MM.1S (cell line): ENCODE measurements around the gene DOK6.

Experiments used
- DNase-seq: peaks from one replicate; pipeline ENCODE4 v3.0.0-alpha.2; 2015
- H2AFZ ChIP-seq: fragments of 300-600 bp; sonication (generic); 2 replicates; pipeline ENCODE4 v1.6.0; 2016; ENCODE audit warnings: antibody characterized with exemption, low read length
- H3F3A ChIP-seq: fragments of 300-600 bp; sonication (generic); 2 replicates; pipeline ENCODE4 v1.6.1; 2016; ENCODE audit warnings: mild to moderate bottlenecking, antibody characterized with exemption, low read length, moderate library complexity, mixed read lengths; ENCODE audit not compliant: insufficient read depth
- H3K27ac ChIP-seq: fragments of 300-600 bp; sonication (generic); 2 replicates; pipeline ENCODE4 v1.5.1; 2016; ENCODE audit warnings: mild to moderate bottlenecking, low read length
- H3K27me3 ChIP-seq: fragments of 300-600 bp; sonication (generic); replicated peaks from 2 replicates; pipeline ENCODE4 v1.6.0; 2016; ENCODE audit warnings: low read length; ENCODE audit not compliant: insufficient read depth
- H3K36me3 ChIP-seq: fragments of 300-600 bp; sonication (generic); replicated peaks from 2 replicates; pipeline ENCODE4 v1.6.1; 2016; ENCODE audit warnings: mild to moderate bottlenecking, low read length, mixed read lengths; ENCODE audit not compliant: insufficient read depth
- H3K4me1 ChIP-seq: fragments of 300-600 bp; sonication (generic); 2 replicates; pipeline ENCODE4 v1.6.1; 2016; ENCODE audit warnings: low read length, mixed read lengths
- H3K4me2 ChIP-seq: fragments of 300-600 bp; sonication (generic); 2 replicates; pipeline ENCODE4 v1.6.0; 2016; ENCODE audit warnings: low read depth, low read length
- H3K4me3 ChIP-seq: fragments of 300-600 bp; sonication (generic); 2 replicates; pipeline ENCODE4 v1.5.1; 2016; ENCODE audit warnings: low read length, mixed read lengths
- H3K79me2 ChIP-seq: fragments of 300-600 bp; sonication (generic); 2 replicates; pipeline ENCODE4 v1.6.1; 2016; ENCODE audit warnings: mixed run types, low read length, mixed read lengths
- H3K9ac ChIP-seq: fragments of 300-600 bp; sonication (generic); 2 replicates; pipeline ENCODE4 v1.6.1; 2016; ENCODE audit warnings: low read length, mixed read lengths
- H3K9me2 ChIP-seq: fragments of 300-600 bp; sonication (generic); replicated peaks from 2 replicates; pipeline ENCODE4 v1.6.1; 2016; ENCODE audit warnings: mild to moderate bottlenecking, low read length, mixed read lengths; ENCODE audit not compliant: insufficient read depth
- H3K9me3 ChIP-seq: fragments of 300-600 bp; sonication (generic); replicated peaks from 2 replicates; pipeline ENCODE4 v1.6.1; 2016; ENCODE audit warnings: mild to moderate bottlenecking, low read length, mixed read lengths; ENCODE audit not compliant: insufficient read depth
- H4K20me1 ChIP-seq: fragments of 300-600 bp; sonication (generic); 2 replicates; pipeline ENCODE4 v1.6.1; 2016; ENCODE audit warnings: mild to moderate bottlenecking, low read length, moderate library complexity, mixed read lengths; ENCODE audit not compliant: insufficient read depth
- EZH2 ChIP-seq: fragments of 300-600 bp; sonication (generic); optimal IDR thresholded peaks from 2 replicates; pipeline ENCODE3; 2017; ENCODE audit warnings: low read depth, mild to moderate bottlenecking, antibody characterized with exemption, low read length, mixed read lengths
- EZH2phosphoT487 ChIP-seq: fragments of 300-600 bp; sonication (generic); IDR thresholded peaks from 2 replicates; pipeline ENCODE4 v1.6.1; 2018; ENCODE audit warnings: antibody characterized with exemption, low read length
- TF ChIP-seq, protein P1 (sequence below): fragments of 300-600 bp; sonication (generic); IDR thresholded peaks from 2 replicates; pipeline ENCODE4 v1.5.1; 2016; ENCODE audit warnings: antibody characterized with exemption, low read length, mixed read lengths

Gene DOK6

DNA sequence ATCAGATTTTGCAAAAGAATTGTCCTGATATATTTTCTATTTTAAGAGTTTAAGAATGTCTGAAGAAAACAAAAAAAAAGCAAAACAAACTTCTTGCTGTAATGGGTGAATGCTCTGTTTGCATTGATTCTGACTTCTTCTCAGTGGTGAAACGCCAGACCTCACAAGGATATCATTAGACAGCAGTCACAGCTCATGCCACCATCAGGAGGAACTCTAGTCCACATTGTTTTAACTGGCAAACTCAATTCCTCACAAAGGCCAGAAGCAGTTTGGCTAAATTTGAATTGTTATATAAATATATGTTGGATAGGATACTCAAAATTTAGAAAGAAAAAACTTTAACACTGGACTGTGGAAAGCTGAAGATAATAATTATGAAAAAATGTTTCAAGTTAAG is 89.4 kb downstream of the DOK6 start:
- Histone ChIP-seq H3K4me3 (no peak overlapping the region), H3K9me3 (no peaks in the 10 kb centered on the region), H3K27ac (no peak overlapping the region), H3K27me3 (no peaks in the 10 kb centered on the region), H4K20me1 (no peaks in the 10 kb centered on the region), H2AFZ (no peak overlapping the region), H3K4me1 (no peaks in the 10 kb centered on the region), H3K9ac (no peak overlapping the region), H3K9me2 (no peaks in the 10 kb centered on the region), H3K4me2 (no peak overlapping the region), H3K79me2 (no peaks in the 10 kb centered on the region), H3K36me3 (no peaks in the 10 kb centered on the region), H3F3A (no peaks in the 10 kb centered on the region)
- TF ChIP-seq EZH2 (no peak), EZH2phosphoT487 (no peak)
- TF ChIP-seq, protein P1, sequence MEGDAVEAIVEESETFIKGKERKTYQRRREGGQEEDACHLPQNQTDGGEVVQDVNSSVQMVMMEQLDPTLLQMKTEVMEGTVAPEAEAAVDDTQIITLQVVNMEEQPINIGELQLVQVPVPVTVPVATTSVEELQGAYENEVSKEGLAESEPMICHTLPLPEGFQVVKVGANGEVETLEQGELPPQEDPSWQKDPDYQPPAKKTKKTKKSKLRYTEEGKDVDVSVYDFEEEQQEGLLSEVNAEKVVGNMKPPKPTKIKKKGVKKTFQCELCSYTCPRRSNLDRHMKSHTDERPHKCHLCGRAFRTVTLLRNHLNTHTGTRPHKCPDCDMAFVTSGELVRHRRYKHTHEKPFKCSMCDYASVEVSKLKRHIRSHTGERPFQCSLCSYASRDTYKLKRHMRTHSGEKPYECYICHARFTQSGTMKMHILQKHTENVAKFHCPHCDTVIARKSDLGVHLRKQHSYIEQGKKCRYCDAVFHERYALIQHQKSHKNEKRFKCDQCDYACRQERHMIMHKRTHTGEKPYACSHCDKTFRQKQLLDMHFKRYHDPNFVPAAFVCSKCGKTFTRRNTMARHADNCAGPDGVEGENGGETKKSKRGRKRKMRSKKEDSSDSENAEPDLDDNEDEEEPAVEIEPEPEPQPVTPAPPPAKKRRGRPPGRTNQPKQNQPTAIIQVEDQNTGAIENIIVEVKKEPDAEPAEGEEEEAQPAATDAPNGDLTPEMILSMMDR = no peak
- no peak for DNase-seq

DNA sequence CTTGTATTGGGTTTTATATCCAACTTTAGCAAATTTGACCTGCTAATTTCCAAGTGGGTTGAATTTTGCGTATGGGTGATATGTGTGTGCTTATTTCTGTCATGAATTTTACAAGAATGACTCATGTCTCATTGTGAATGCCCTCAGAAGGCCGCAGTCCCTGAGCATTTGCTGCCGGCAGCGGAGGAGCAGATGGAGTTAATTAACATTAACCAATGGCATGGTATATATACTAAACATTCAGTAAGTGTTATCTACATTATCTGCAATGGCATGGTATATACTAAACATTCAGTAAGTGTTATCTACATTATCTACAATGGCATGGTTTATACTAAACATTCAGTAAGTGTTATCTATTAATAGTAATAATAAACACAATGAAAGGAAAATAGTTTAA is 90.1 kb downstream of the DOK6 start:
- no peak for DNase-seq
- Histone ChIP-seq H3K4me2 (no peak overlapping the region), H3K36me3 (no peaks in the 10 kb centered on the region), H3K27me3 (no peaks in the 10 kb centered on the region), H3K27ac (no peak overlapping the region), H3K9me3 (no peaks in the 10 kb centered on the region), H2AFZ (no peak overlapping the region), H3F3A (no peaks in the 10 kb centered on the region), H3K9ac (no peak overlapping the region), H3K9me2 (no peaks in the 10 kb centered on the region), H4K20me1 (no peaks in the 10 kb centered on the region), H3K79me2 (no peaks in the 10 kb centered on the region), H3K4me3 (no peak overlapping the region), H3K4me1 (no peaks in the 10 kb centered on the region)
- TF ChIP-seq, protein P1 = no peak
- no peak for TF ChIP-seq EZH2
- TF ChIP-seq EZH2phosphoT487 = no peak

DNA sequence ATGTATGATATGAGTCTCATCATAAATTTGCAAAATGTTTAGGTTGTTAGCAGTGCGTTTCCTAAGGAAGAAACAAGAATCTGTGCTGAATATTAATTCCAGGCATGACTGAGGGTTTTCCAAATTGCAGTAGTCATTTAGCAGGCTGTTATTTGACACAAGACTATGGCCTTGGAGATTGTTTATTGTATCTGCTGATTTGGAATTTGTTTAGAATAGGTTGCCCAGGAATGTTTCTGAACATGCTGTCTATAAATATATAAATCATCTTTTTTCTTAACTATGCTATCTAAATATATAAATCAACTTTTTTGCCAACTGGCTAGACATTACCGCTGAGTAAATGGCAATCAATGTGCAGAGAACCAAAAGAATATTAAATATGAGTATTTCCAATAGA is 90.9 kb downstream of the DOK6 start:
- Histone ChIP-seq H3K27me3 (no peaks in the 10 kb centered on the region), H3K9me3 (no peaks in the 10 kb centered on the region), H4K20me1 (no peaks in the 10 kb centered on the region), H3K79me2 (no peaks in the 10 kb centered on the region), H3K9me2 (no peaks in the 10 kb centered on the region), H3K4me3 (no peak overlapping the region), H3K4me2 (no peak overlapping the region), H3K27ac (no peak overlapping the region), H2AFZ (no peak overlapping the region), H3F3A (no peaks in the 10 kb centered on the region), H3K9ac (no peak overlapping the region), H3K4me1 (no peaks in the 10 kb centered on the region), H3K36me3 (no peaks in the 10 kb centered on the region)
- TF ChIP-seq EZH2 = no peak
- TF ChIP-seq EZH2phosphoT487 = no peak
- TF ChIP-seq, protein P1 = no peak
- no peak for DNase-seq
